SIG-M5 (cell line): ENCODE data around the gene SUN3.
"Not testable (repeated sequence)": the region's sequence is repeated elsewhere in the genome, so short reads cannot be mapped to it uniquely, and the experiment has no call there.

Source experiments
- DNase-seq: peaks from one replicate; lab custom pipeline; 2025; lab: John Stamatoyannopoulos, UW

Gene SUN3

GRCh38 chr7:47943676-47944474 is 85.0 kb downstream of the SUN3 start:
- no peak for DNase-seq

DNA sequence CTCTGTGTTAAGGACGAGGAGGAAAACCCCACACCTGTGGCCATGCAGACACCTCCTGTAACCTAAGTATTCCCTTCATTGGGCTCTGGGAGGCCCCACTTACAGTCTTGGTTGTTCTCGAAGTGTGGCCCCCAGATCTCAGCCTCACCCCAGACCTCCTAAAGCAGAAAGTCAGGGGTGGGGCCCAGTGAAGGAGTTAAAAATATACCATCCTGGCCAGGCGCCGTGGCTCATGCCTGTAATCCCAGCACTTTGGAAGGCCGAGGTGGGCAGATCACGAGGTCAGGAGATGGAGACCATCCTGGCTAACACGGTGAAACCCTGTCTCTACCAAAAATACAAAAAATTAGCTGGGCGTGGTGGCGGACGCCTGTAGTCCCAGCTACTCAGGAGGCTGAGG is 86.3 kb downstream of the SUN3 start:
- DNase-seq, result not testable (repeated sequence)

DNA sequence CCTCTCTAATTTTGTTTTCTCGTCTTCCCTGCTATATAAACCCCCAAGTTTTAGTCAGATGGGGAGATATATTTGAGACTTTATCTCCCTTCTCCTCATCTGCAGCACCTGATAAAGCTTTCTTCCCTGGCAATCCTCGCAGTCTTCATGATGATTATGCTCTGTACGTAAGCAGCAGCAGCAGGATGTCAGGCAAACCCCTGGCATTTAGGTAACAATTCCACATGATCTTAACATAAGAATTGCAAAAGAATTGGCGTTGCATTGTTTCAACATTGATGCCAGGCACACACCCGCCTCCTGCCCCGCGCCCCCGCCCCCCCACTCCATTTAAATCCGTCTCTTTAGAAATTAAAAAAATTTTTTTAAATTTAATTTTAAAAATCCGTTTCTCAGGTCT is 86.8 kb downstream of the SUN3 start:
- DNase-seq, result no peak

DNA sequence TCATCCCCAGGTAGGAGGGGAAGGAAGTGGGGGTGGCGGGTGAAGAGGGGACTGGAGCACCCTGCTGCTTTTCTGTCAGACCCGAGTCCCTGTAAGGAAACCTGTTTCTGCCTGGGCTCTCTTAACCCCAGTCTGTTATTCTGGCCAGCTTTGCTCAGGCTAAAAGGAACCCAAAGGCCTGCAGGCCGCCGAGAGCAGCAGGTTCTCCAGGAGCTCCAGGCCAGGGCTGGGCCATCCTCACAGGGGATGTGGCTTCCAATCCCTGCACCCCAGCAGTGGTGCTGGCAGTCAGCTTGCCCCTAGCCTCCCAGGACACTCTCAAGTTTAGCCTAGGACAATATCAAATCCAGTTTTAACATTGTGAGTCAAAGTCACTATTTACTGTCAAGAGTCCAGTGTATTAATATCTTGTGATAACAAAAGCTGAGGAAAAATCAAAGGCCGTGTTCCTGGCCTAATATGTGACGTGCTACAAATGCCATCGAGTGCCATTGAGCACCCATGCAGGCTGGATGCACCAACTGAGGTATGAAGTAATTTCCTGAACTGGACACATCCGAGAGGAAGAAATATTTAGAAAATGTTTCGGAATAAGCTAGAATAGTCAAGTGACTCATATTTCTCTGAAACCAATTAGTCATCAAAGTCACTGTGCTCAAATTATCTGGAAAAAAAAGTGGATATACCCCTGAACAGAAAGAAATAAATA is 87.6 kb downstream of the SUN3 start:
- no peak for DNase-seq

DNA sequence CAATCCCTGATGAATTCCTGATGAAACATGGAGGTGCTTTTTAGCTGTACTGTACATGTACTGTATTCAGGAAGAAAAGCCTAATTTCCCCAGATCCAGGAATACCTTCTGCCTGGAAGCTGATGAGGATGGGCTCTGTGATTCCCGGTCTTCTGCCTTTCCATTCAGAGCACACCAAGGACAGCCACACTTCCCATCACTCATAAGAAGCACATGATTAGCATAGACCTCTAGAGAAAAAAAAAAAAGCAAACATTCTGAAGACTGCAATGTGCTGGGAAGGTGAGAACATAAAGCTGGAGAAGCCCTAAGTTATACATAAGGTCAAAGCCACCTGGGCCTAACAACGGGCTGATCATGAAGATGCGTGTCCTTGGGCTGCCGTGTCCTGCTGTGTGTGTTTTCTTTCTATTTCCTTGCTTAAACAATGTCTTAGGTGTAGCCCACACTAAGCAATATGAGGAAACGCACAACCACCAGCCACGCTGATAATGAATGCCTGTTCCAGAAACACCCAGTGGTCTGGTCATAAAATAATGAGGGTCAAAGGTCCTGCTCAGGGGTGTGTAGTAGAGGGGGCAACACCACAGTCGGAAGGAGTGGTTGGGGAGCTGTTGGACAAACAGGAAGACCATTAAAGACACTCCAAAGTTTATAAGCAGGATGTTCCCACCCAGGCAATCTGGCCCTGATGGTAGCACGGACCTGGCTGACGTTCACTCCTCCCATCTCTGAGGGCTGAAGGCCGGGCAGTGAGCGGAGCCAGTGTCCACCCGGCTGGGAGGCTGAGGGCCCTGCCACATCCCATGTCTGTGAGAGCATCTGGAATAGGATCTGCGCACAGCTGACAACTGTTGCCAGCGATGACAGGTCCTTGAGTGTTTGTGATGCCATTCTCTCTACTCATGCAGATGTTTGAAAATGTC is 88.6 kb downstream of the SUN3 start:
- no peak for DNase-seq

DNA sequence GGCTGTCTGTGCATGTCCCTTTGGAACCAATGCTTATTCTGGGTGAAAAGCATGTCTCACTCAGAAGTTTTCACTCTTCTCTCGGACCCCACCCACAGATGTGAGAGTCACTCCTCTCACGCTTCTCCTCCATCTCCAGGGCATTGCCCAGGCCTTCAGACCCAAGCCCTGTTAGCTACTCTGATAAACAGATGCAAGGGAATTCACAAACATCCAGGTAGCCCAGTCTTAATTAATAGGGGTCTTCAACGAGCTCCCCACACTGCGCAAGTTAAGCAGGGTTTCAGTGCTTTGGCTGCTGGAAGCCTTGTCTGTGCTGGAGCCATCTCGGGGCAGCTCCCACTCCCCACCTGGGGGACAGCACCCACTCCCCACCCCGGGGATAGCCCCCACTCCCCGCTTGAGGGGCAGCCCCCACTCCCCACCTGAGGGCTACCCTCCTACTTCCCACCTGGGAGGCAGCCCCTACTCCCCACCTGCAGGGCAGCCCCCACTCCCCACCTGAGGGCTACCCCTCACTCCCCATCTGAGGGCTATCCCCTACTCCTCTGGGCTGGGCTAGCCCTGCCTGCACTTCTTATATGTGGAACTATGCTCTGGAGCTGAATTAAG is 89.4 kb downstream of the SUN3 start:
- no peak for DNase-seq

- no peak for DNase-seq
Measured at GRCh38 chr7:47938574-47939165, 90.2 kb downstream of the SUN3 start.

DNA sequence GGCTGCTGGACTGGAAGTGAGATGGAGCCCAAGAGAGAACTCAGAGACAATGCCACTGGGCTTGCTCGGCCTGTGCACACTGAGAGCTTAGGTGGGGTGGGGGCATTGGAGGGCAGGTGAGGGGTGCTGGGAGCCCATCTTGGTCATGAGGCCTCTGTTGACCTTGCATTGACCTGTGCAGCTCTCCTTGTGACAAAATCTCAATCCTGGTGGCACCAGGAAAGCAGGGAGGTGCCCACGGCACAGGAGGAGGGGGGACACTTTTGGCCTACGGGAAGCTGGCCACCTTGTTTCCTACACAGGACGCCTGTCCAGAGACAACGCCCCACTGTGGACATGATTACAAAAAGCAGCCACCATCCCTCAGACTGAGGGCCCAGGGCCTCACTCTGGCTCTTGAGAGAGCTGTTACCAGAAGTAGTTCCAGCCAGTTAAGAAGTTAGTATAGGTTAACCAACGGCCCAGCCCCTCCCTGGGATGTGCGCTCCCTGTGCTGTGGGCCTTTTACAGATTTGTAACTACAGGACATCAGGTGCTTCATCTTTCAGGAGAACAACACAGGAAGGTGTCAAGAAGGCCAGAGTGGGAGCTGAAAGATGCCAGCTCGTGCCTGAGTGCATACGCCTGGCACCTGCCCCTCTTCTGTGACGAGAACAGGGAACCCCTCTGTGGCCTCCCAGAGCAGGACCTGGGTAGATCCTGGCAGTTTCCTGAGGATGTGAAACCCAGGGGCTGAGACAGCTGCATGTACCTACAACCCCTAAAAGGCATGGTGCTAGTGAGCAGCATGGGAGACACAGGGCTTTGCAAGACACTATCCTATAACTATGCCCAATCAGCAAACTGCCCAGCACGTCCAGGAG is 91.0 kb downstream of the SUN3 start:
- DNase-seq, result no peak
